HCT116 (cell line): ENCODE data around the gene UQCC2. TPM values are rescaled to one million over a fixed set of nuclear protein-coding genes. Genes with fewer than 3 reads are reported as not detected.

Source experiments
- ATAC-seq: fragments of 200-7000 bp; cut with Tn5 transposase; 2 replicates; pipeline ENCODE4 v1.9.1; 2020; ENCODE audit warnings: mild to moderate bottlenecking, moderate library complexity
- BruUV-seq: library from RNA; stranded (reverse); fragments of 400-500 nt; replicated peaks from 2 replicates; lab custom pipeline; 2021; lab: Mats Ljungman, UMichigan
- CTCF ChIA-PET: fragments of 300-600 bp; sonication (Branson Sonifier 250); formaldehyde crosslinking; loops from one replicate; lab custom pipeline; 2021; ENCODE audit warnings: antibody characterized with exemption; lab: Charles Lee
- POLR2A ChIA-PET: fragments of 300-600, 350-600 bp; sonication (Branson Sonifier 250); formaldehyde crosslinking; loops from one replicate; lab custom pipeline; 2021; ENCODE audit warnings: antibody characterized with exemption; lab: Charles Lee
- RAD21 ChIA-PET, 2 experiments: fragments of 300-600 bp; sonication (Branson Sonifier 250); formaldehyde crosslinking; loops; one replicate each; lab custom pipeline; 2023; ENCODE audit warnings: low total read pairs in 2 of 2; ENCODE audit not compliant: uncharacterized antibody in 2 of 2, unreplicated experiment in 2 of 2, low non-redundant PET in 1 of 2; lab: Charles Lee
- DNase-seq: peaks from one replicate; pipeline ENCODE4 v3.0.0-alpha.2; 2010; ENCODE audit warnings: low read depth, low spot score
- H2AFZ ChIP-seq: fragments of 200-600 bp; shearing (Covaris generic), sonication (generic); 2 replicates; pipeline ENCODE4 v1.6.1; 2017; ENCODE audit warnings: low read depth, mixed run types, mixed read lengths, antibody characterized with exemption, low read length; ENCODE audit not compliant: poor library complexity, severe bottlenecking
- H3K27ac ChIP-seq: 2 replicates; pipeline ENCODE4 v1.5.1; 2012; ENCODE audit warnings: low read depth, low read length
- H3K27me3 ChIP-seq: fragments of 200-600 bp; sonication (generic); 2 replicates; pipeline ENCODE4 v1.6.1; 2016; ENCODE audit warnings: mixed run types, low read length, mixed read lengths; ENCODE audit not compliant: insufficient read depth
- H3K36me3 ChIP-seq, 2 experiments: fragments of 200-500 bp in 1 of 2; fragments of 200-600 bp in 1 of 2; sonication (Bioruptor generic) in 1 of 2; sonication (generic) in 1 of 2; 2 replicates each; pipeline versions ENCODE4 v1.5.1 to v1.6.1; 2014 to 2016; ENCODE audit warnings: low read length in 2 of 2, inconsistent platforms in 1 of 2, mixed read lengths in 1 of 2, mixed run types in 1 of 2; ENCODE audit not compliant: insufficient read depth in 2 of 2, control insufficient read depth in 1 of 2
- H3K4me1 ChIP-seq, 2 experiments: fragments of 200-600 bp in 1 of 2; sonication (generic) in 1 of 2; 2 replicates each; pipeline versions ENCODE4 v1.5.1 to v1.6.1; 2012 to 2017; ENCODE audit warnings: low read length in 2 of 2, inconsistent platforms in 1 of 2, mild to moderate bottlenecking in 1 of 2, mixed read lengths in 1 of 2, mixed run types in 1 of 2, moderate library complexity in 1 of 2; ENCODE audit not compliant: insufficient read depth in 2 of 2, control insufficient read depth in 1 of 2
- H3K4me2 ChIP-seq: fragments of 200-600 bp; sonication (generic); 2 replicates; pipeline ENCODE4 v1.6.1; 2017; ENCODE audit warnings: mixed run types, low read length, mixed read lengths
- H3K4me3 ChIP-seq, 2 experiments: fragments of 200-600 bp in 1 of 2; sonication (generic) in 1 of 2; replicated peaks in 1 of 2; 2 replicates each; pipeline ENCODE4 v1.5.1; 2011 to 2016; ENCODE audit warnings: low read length in 2 of 2, control low read depth in 1 of 2, low read depth in 1 of 2, mild to moderate bottlenecking in 1 of 2, mixed read lengths in 1 of 2, mixed run types in 1 of 2
- H3K79me2 ChIP-seq: fragments of 200-600 bp; sonication (generic); 2 replicates; pipeline ENCODE4 v1.6.1; 2017; ENCODE audit warnings: mild to moderate bottlenecking, mixed run types, low read length, moderate library complexity, mixed read lengths; ENCODE audit not compliant: insufficient read depth
- H3K9ac ChIP-seq: fragments of 200-600 bp; sonication (generic); 2 replicates; pipeline ENCODE4 v1.6.1; 2016; ENCODE audit warnings: low read length, mixed read lengths
- H3K9me2 ChIP-seq: fragments of 200-600 bp; sonication (generic), shearing (Covaris generic); 2 replicates; pipeline ENCODE4 v1.6.1; 2017; ENCODE audit warnings: mixed run types, mild to moderate bottlenecking, moderate library complexity; ENCODE audit not compliant: insufficient read depth
- H3K9me3 ChIP-seq, 2 experiments: fragments of 200-500 bp in 1 of 2; fragments of 200-600 bp in 1 of 2; sonication (Bioruptor generic) in 1 of 2; sonication (generic) in 1 of 2; 2 replicates each; pipeline ENCODE4 v1.6.1; 2014 to 2017; ENCODE audit warnings: low read length in 2 of 2, mixed read lengths in 2 of 2, inconsistent platforms in 1 of 2, low read depth in 1 of 2, mild to moderate bottlenecking in 1 of 2, mixed run types in 1 of 2, moderate library complexity in 1 of 2; ENCODE audit not compliant: control insufficient read depth in 1 of 2, insufficient read depth in 1 of 2
- H4K20me1 ChIP-seq: fragments of 200-600 bp; sonication (generic), shearing (Covaris generic); 2 replicates; pipeline ENCODE4 v1.6.1; 2017; ENCODE audit warnings: mixed run types, mild to moderate bottlenecking, moderate library complexity; ENCODE audit not compliant: insufficient read depth
- FOSL1 ChIP-seq: IDR thresholded peaks from 2 replicates; pipeline ENCODE4 v1.6.1; 2012; ENCODE audit warnings: low read depth
- POLR2AphosphoS5 ChIP-seq: IDR thresholded peaks from 2 replicates; pipeline ENCODE4 v1.6.1; 2011; ENCODE audit warnings: mild to moderate bottlenecking, low read depth, low read length, moderate library complexity
- ZFX ChIP-seq: fragments of 450-650 bp; IDR thresholded peaks from 2 replicates; pipeline ENCODE4 v1.6.1; 2017
- intact Hi-C: fragments of 100-400 bp; cut with micrococcal nuclease; formaldehyde crosslinking; loops from 2 replicates; pipeline ENCODE4 v1.10.0; 2022
- total RNA-seq: library from RNA; stranded (reverse); gene quantifications from one replicate; pipeline ENCODE4 v1.2.1, GENCODE V29; 2021; ENCODE audit not compliant: unreplicated experiment
- TF ChIP-seq, protein P1 (sequence below), 3 experiments: fragments of 200-600 bp in 1 of 3; sonication (generic) in 1 of 3; IDR thresholded peaks in 2 of 3; conservative IDR thresholded peaks in 1 of 3; 2 replicates each; pipeline ENCODE4 v1.5.1; 2012 to 2017; ENCODE audit warnings: low read depth in 2 of 3, low read length in 2 of 3, antibody characterized with exemption in 1 of 3, borderline replicate concordance in 1 of 3, control low read depth in 1 of 3, mild to moderate bottlenecking in 1 of 3, mixed read lengths in 1 of 3, mixed run types in 1 of 3, moderate library complexity in 1 of 3; ENCODE audit not compliant: insufficient read depth in 1 of 3
- TF ChIP-seq, protein P2 (sequence below): IDR thresholded peaks from 2 replicates; pipeline ENCODE4 v1.6.1; 2012

UQCC2 gene
- total RNA-seq, 1 experiment from 2014 or later: 95.1 TPM

DNA sequence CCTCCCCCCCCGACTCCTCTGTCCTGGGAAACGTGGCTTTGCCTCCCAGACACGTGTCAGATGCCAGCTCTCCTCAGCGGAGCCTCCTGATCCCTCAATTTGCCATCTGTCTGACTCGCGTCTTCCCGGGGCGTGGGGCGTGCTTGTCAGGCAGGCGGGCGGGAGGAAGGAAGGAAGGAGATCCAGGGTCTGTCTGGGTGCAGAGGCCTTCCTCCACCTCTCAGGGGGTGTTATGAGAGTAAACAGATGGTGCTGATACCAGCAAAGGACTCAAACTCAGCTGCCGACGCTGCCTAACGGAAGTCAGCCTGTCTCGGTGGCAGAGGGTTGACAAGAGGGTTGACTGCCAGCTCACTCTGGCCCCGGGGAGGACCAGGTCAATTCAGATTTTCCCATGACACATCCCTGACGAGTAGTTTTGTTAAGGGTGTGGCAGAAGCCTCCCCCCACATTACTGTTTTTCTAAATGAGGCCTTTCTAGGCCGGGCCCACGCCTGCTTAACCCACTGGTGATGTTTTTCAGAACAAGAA lies 17.0 kb downstream of the UQCC2 start:
- Histone ChIP-seq H3K4me1 (peaks cover 4 to 5% of the 10 kb centered on the region in 2 experiments; a peak in 2 of 4 replicates), H3K27me3 (no peaks in the 10 kb centered on the region)
- DNase-seq: no peak
- TF ChIP-seq POLR2AphosphoS5: peak; percentile 12; the same call in 1 of the 2 replicates
- TF ChIP-seq FOSL1: no peak
- TF ChIP-seq, all 23 proteins: peak for 1
- RAD21 ChIA-PET: no interaction called here
- no peaks in the 10 kb centered on the region for H4K20me1 ChIP-seq
- peaks cover 3% of the 10 kb centered on the region; the same call in 1 of the 2 replicates for H3K79me2 ChIP-seq
- no peak overlapping the region for H3K4me2 ChIP-seq
- no peak overlapping the region for H2AFZ ChIP-seq
- 0 out of 2 replicates have a peak, but pooled peaks have one; percentile 3 for ATAC-seq
- H3K36me3 ChIP-seq: peaks cover 36 to 75% of the 10 kb centered on the region in 2 experiments; a peak in 3 of 4 replicates
- no peaks in the 10 kb centered on the region for H3K9me3 ChIP-seq
- H3K27ac ChIP-seq: no peak overlapping the region
- H3K9me2 ChIP-seq: no peaks in the 10 kb centered on the region
- POLR2A ChIA-PET: interaction anchor here (1.8 kb wide), 1 partner anchor 17 kb away, joined by 5 read pairs; the partner anchor contains the start of gene UQCC2
- no peak overlapping the region for H3K4me3 ChIP-seq
- H3K9ac ChIP-seq: no peak overlapping the region
- intact Hi-C loops: no loop called here
- CTCF ChIA-PET: no interaction called here
- no TSS peak for BruUV-seq

DNA sequence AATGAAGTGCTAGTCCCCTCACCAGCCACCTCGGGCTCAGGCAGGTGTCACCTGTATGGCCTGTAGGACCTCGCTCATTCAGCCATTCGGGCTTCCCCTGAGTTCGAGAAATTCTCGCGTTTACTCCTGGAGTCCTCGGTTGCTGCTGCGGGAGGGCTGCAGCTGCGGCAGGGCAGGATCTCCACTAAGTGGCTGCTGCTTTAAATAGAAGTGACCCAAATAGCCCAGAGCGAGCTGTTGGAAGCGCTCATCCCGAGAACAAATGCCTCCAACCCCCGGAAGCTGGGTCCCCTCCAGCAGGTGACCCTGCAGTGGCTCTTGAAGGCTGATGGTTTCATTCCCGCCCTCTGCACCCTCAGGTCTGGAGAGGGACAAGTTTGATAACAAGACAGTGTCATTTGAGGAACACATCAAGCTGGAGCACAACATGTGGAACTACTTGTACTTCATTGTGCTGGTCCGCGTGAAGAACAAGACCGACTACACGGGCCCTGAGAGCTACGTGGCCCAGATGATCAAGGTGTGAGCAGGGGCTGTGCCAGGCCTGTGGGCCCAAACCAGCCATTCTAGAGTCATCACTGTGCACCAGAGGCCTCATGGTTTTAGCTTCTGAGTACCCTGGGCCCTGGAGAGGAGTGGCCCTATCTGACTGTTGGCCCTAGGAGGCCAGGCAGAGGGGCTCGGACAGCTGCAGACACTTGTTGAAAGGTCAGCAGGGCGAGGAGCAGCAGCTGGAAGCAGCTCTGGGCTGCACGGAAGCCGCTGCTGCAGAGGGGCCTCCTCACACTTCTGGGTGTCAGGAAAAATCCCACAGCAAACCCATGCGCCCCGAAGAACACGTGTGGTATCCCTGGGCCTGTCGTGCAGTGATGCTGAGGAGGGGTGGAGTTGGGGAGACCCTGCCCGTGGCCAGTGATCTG lies 18.1 kb downstream of the UQCC2 start:
- Histone ChIP-seq H3K4me3 (no peak overlapping the region), H3K9me2 (no peaks in the 10 kb centered on the region), H3K4me1 (peaks cover 4 to 5% of the 10 kb centered on the region in 2 experiments; a peak in 2 of 4 replicates), H2AFZ (no peak overlapping the region), H3K9me3 (no peaks in the 10 kb centered on the region), H3K36me3 (peaks cover 32 to 77% of the 10 kb centered on the region in 2 experiments; a peak in 3 of 4 replicates), H3K79me2 (peaks cover 3% of the 10 kb centered on the region; the same call in 1 of the 2 replicates), H3K9ac (no peak overlapping the region), H3K27me3 (no peaks in the 10 kb centered on the region), H3K27ac (no peak overlapping the region), H3K4me2 (no peak overlapping the region), H4K20me1 (no peaks in the 10 kb centered on the region)
- ChIA-PET POLR2A (interaction anchor here (1.8 kb wide), 1 partner anchor 18 kb away, joined by 5 read pairs; the partner anchor contains the start of gene UQCC2), CTCF (no interaction called here), RAD21 (no interaction called here)
- no peak for ATAC-seq
- intact Hi-C loops: no loop called here
- no TSS peak for BruUV-seq
- TF ChIP-seq, protein P1, sequence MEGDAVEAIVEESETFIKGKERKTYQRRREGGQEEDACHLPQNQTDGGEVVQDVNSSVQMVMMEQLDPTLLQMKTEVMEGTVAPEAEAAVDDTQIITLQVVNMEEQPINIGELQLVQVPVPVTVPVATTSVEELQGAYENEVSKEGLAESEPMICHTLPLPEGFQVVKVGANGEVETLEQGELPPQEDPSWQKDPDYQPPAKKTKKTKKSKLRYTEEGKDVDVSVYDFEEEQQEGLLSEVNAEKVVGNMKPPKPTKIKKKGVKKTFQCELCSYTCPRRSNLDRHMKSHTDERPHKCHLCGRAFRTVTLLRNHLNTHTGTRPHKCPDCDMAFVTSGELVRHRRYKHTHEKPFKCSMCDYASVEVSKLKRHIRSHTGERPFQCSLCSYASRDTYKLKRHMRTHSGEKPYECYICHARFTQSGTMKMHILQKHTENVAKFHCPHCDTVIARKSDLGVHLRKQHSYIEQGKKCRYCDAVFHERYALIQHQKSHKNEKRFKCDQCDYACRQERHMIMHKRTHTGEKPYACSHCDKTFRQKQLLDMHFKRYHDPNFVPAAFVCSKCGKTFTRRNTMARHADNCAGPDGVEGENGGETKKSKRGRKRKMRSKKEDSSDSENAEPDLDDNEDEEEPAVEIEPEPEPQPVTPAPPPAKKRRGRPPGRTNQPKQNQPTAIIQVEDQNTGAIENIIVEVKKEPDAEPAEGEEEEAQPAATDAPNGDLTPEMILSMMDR (IDR thresholded peaks at IDR 0.05 in 2 of 3, conservative IDR thresholded peaks at IDR 0.05 in 1 of 3; ENCODE audit: borderline replicate concordance in 1 of 3, insufficient read depth in 1 of 3, low read depth in 2 of 3, low read length in 2 of 3): no peak
- TF ChIP-seq, protein P2, sequence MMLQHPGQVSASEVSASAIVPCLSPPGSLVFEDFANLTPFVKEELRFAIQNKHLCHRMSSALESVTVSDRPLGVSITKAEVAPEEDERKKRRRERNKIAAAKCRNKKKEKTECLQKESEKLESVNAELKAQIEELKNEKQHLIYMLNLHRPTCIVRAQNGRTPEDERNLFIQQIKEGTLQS: no peak
- no peak for TF ChIP-seq ZFX
- DNase-seq: no peak
